ENCODE results near the gene ADAMTS3. TPM values are rescaled to one million over a fixed set of nuclear protein-coding genes. Genes with fewer than 3 reads are reported as not detected.
A peak's percentile ranks its signal among the peaks of the same experiment; 100 is the strongest.

Gene ADAMTS3
- polyA plus RNA-seq, 1 donor from 2014 or later = not detected

- Mint-ChIP-seq H3K9me3 (no peaks in the 10 kb centered on the region), H3K4me1 (no peaks in the 10 kb centered on the region), H3K27me3 (no peaks in the 10 kb centered on the region), H3K27ac (no peak overlapping the region), H3K4me3 (no peak overlapping the region), H3K36me3 (no peaks in the 10 kb centered on the region)
These were observed 231.0 kb downstream of the ADAMTS3 start for GRCh38 chr4:72338060-72338459.

- Mint-ChIP-seq H3K36me3 (no peaks in the 10 kb centered on the region), H3K4me1 (no peaks in the 10 kb centered on the region), H3K27ac (no peak overlapping the region), H3K9me3 (no peaks in the 10 kb centered on the region), H3K27me3 (no peaks in the 10 kb centered on the region), H3K4me3 (no peak overlapping the region)
These were observed 238.6 kb downstream of the ADAMTS3 start for GRCh38 chr4:72330381-72330780.

- H3K9me3 Mint-ChIP-seq = no peaks in the 10 kb centered on the region
- H3K4me1 Mint-ChIP-seq = no peaks in the 10 kb centered on the region
- H3K27me3 Mint-ChIP-seq = peaks cover 2% of the 10 kb centered on the region
- H3K36me3 Mint-ChIP-seq = no peaks in the 10 kb centered on the region
- no peak overlapping the region for H3K27ac Mint-ChIP-seq
- H3K4me3 Mint-ChIP-seq = no peak overlapping the region
These were observed 242.1 kb downstream of the ADAMTS3 start for GRCh38 chr4:72326692-72327632.

- no peaks in the 10 kb centered on the region for H3K4me1 Mint-ChIP-seq
These were observed 243.8 kb downstream of the ADAMTS3 start for GRCh38 chr4:72325215-72325614.

GRCh38 chr4:72323227-72323626 lies 245.8 kb downstream of the ADAMTS3 start:
- no peak overlapping the region for H3K4me3 Mint-ChIP-seq
- H3K9me3 Mint-ChIP-seq = no peaks in the 10 kb centered on the region
- H3K4me1 Mint-ChIP-seq = no peaks in the 10 kb centered on the region
- H3K27ac Mint-ChIP-seq = no peak overlapping the region
- no peaks in the 10 kb centered on the region for H3K36me3 Mint-ChIP-seq
- H3K27me3 Mint-ChIP-seq = peaks cover 2% of the 10 kb centered on the region

More at GRCh38 chr4:72325215-72325614, 243.8 kb downstream of the ADAMTS3 start:
- H3K9me3 Mint-ChIP-seq = no peaks in the 10 kb centered on the region
- H3K36me3 Mint-ChIP-seq = no peaks in the 10 kb centered on the region
- no peak overlapping the region for H3K4me3 Mint-ChIP-seq
- H3K27me3 Mint-ChIP-seq = peaks cover 2% of the 10 kb centered on the region
- no peak overlapping the region for H3K27ac Mint-ChIP-seq

- Mint-ChIP-seq H3K27ac (no peak overlapping the region), H3K4me3 (no peak overlapping the region), H3K9me3 (no peaks in the 10 kb centered on the region), H3K27me3 (peaks cover 2% of the 10 kb centered on the region), H3K4me1 (no peaks in the 10 kb centered on the region), H3K36me3 (no peaks in the 10 kb centered on the region)
These were observed 248.6 kb downstream of the ADAMTS3 start for GRCh38 chr4:72320223-72320948.

GRCh38 chr4:72319601-72320021 lies 249.4 kb downstream of the ADAMTS3 start:
- Mint-ChIP-seq H3K4me3 (no peak overlapping the region), H3K9me3 (no peaks in the 10 kb centered on the region)

GRCh38 chr4:72318421-72319170 lies 250.4 kb downstream of the ADAMTS3 start:
- H3K36me3 Mint-ChIP-seq = no peaks in the 10 kb centered on the region

More at GRCh38 chr4:72319601-72320021, 249.4 kb downstream of the ADAMTS3 start:
- H3K36me3 Mint-ChIP-seq = no peaks in the 10 kb centered on the region
- H3K27me3 Mint-ChIP-seq = peaks cover 2% of the 10 kb centered on the region
- H3K27ac Mint-ChIP-seq = no peak overlapping the region
- no peaks in the 10 kb centered on the region for H3K4me1 Mint-ChIP-seq

GRCh38 chr4:72314869-72315268 lies 254.2 kb downstream of the ADAMTS3 start:
- no peaks in the 10 kb centered on the region for H3K4me1 Mint-ChIP-seq
- H3K27ac Mint-ChIP-seq = no peak overlapping the region
- no peak overlapping the region for H3K4me3 Mint-ChIP-seq
- H3K36me3 Mint-ChIP-seq = no peaks in the 10 kb centered on the region
- H3K27me3 Mint-ChIP-seq = no peaks in the 10 kb centered on the region
- no peaks in the 10 kb centered on the region for H3K9me3 Mint-ChIP-seq

More at GRCh38 chr4:72318421-72319170, 250.4 kb downstream of the ADAMTS3 start:
- H3K4me3 Mint-ChIP-seq = no peak overlapping the region
- peaks cover 2% of the 10 kb centered on the region for H3K27me3 Mint-ChIP-seq
- no peaks in the 10 kb centered on the region for H3K4me1 Mint-ChIP-seq
- no peaks in the 10 kb centered on the region for H3K9me3 Mint-ChIP-seq
- no peak overlapping the region for H3K27ac Mint-ChIP-seq

GRCh38 chr4:72313121-72313520 lies 255.9 kb downstream of the ADAMTS3 start:
- Mint-ChIP-seq H3K4me1 (no peaks in the 10 kb centered on the region), H3K36me3 (no peaks in the 10 kb centered on the region), H3K27ac (peak overlapping the region in 1 of 3 donors; percentile 63), H3K9me3 (no peaks in the 10 kb centered on the region), H3K4me3 (no peak overlapping the region), H3K27me3 (no peaks in the 10 kb centered on the region)

- Mint-ChIP-seq H3K4me3 (no peak overlapping the region), H3K9me3 (no peaks in the 10 kb centered on the region), H3K4me1 (no peaks in the 10 kb centered on the region), H3K27me3 (no peaks in the 10 kb centered on the region), H3K27ac (no peak overlapping the region), H3K36me3 (no peaks in the 10 kb centered on the region)
These were observed 256.9 kb downstream of the ADAMTS3 start for GRCh38 chr4:72312032-72312650.

- Mint-ChIP-seq H3K4me1 (no peaks in the 10 kb centered on the region), H3K36me3 (no peaks in the 10 kb centered on the region), H3K27me3 (no peaks in the 10 kb centered on the region), H3K27ac (no peak overlapping the region), H3K4me3 (no peak overlapping the region), H3K9me3 (no peaks in the 10 kb centered on the region)
These were observed 257.7 kb downstream of the ADAMTS3 start for GRCh38 chr4:72311291-72311690.

- Mint-ChIP-seq H3K4me1 (no peaks in the 10 kb centered on the region), H3K27me3 (no peaks in the 10 kb centered on the region), H3K36me3 (no peaks in the 10 kb centered on the region), H3K9me3 (no peaks in the 10 kb centered on the region), H3K4me3 (no peak overlapping the region), H3K27ac (no peak overlapping the region)
These were observed 263.4 kb downstream of the ADAMTS3 start for GRCh38 chr4:72305620-72306019.

- Mint-ChIP-seq H3K4me1 (no peaks in the 10 kb centered on the region), H3K4me3 (no peak overlapping the region), H3K9me3 (no peaks in the 10 kb centered on the region), H3K27ac (no peak overlapping the region), H3K36me3 (no peaks in the 10 kb centered on the region), H3K27me3 (no peaks in the 10 kb centered on the region)
These were observed 263.9 kb downstream of the ADAMTS3 start for GRCh38 chr4:72305080-72305479.

Measured in IgD-negative memory B cell (primary cell).